GM12873 (cell line): ENCODE data around the gene PEAK1.

ENCODE experiments used
- CTCF ChIP-seq: IDR thresholded peaks from 2 replicates; pipeline ENCODE4 v1.5.1; 2012; ENCODE audit warnings: low read depth, mild to moderate bottlenecking, moderate library complexity, low read length, control low read depth; ENCODE audit not compliant: insufficient read depth; ENCODE audit errors: missing control alignments

Gene PEAK1

GRCh38 chr15:77396692-77397091 is 23.2 kb downstream of the PEAK1 start:
- TF ChIP-seq CTCF, result no peak

DNA sequence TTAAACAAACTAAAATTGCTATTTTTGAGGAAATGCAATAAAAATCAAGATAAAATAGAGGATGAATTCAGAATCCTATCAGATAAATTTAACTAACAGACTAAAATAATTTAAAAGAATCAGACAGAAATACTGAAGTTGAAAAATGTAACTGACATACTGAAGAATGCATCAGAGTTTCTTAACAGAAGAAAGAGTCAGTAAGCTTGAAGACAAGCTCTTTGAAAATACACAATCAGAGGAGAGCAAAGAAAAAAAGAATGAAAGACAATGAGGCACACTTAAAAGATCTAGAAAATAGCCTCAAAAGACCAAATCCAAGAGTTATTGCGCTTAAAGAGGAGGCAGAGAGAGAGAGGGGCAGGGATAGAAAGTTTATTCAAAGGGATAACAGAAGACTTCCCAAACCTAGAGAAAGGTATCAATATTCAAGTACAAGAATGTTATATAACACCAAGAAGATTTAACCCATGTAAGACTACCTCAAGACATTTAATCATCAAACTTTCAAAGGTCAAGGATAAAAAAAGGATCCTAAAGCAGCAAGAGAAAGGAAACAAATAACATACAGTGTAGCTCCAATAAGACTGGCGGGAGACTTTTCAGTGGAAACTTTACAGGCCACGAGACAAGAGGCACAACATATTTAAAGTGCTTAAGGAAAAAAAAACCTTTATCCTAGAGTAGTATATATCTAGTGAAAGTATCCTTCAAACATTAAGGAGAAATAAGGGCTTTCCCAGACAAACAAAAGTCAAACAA is 24.7 kb downstream of the PEAK1 start:
- TF ChIP-seq CTCF, result no peak

GRCh38 chr15:77393471-77393840 is 26.4 kb downstream of the PEAK1 start:
- TF ChIP-seq CTCF, result no peak

- TF ChIP-seq CTCF, result no peak
These were observed 27.0 kb downstream of the PEAK1 start for GRCh38 chr15:77392762-77393470.

GRCh38 chr15:77391372-77391951 is 28.4 kb downstream of the PEAK1 start:
- TF ChIP-seq CTCF, result no peak

GRCh38 chr15:77387365-77388105 is 32.4 kb downstream of the PEAK1 start:
- TF ChIP-seq CTCF, result no peak

GRCh38 chr15:77386626-77387025 is 33.3 kb downstream of the PEAK1 start:
- no peak for TF ChIP-seq CTCF
